HCT116 (cell line): ENCODE results near the gene NR1H3.

Experiments used
- CTCF ChIP-seq, 3 experiments: fragments of 200-600 bp in 1 of 3; sonication (generic) in 1 of 3; IDR thresholded peaks in 2 of 3; conservative IDR thresholded peaks in 1 of 3; 2 replicates each; pipeline ENCODE4 v1.5.1; 2012 to 2017; ENCODE audit warnings: low read depth in 2 of 3, low read length in 2 of 3, antibody characterized with exemption in 1 of 3, borderline replicate concordance in 1 of 3, control low read depth in 1 of 3, mild to moderate bottlenecking in 1 of 3, mixed read lengths in 1 of 3, mixed run types in 1 of 3, moderate library complexity in 1 of 3; ENCODE audit not compliant: insufficient read depth in 1 of 3
- EGR1 ChIP-seq: IDR thresholded peaks from 2 replicates; pipeline ENCODE4 v1.6.1; 2012; ENCODE audit warnings: low read depth
- EZH2 ChIP-seq: fragments of 200-600 bp; sonication (generic); IDR thresholded peaks from 2 replicates; pipeline ENCODE4 v1.6.1; 2017; ENCODE audit warnings: antibody characterized with exemption, mixed run types
- EZH2phosphoT487 ChIP-seq: fragments of 200-600 bp; IDR thresholded peaks from 2 replicates; pipeline ENCODE4 v1.6.1; 2018; ENCODE audit warnings: antibody characterized with exemption, borderline replicate concordance
- JUND ChIP-seq: IDR thresholded peaks from 2 replicates; pipeline ENCODE4 v1.6.1; 2012
- POLR2A ChIP-seq: IDR thresholded peaks from 2 replicates; pipeline ENCODE4 v1.7.0; 2011; ENCODE audit warnings: borderline replicate concordance; ENCODE audit not compliant: insufficient read depth, insufficient read length; ENCODE audit errors: extremely low read depth
- POLR2AphosphoS5 ChIP-seq: IDR thresholded peaks from 2 replicates; pipeline ENCODE4 v1.6.1; 2011; ENCODE audit warnings: mild to moderate bottlenecking, low read depth, low read length, moderate library complexity
- SIN3A ChIP-seq: IDR thresholded peaks from 2 replicates; pipeline ENCODE4 v1.6.1; 2012; ENCODE audit warnings: low read depth
- SRF ChIP-seq: IDR thresholded peaks from 2 replicates; pipeline ENCODE4 v1.6.1; 2012; ENCODE audit warnings: low read depth
- TCF7L2 ChIP-seq: IDR thresholded peaks from 2 replicates; pipeline ENCODE4 v1.7.0; 2011; ENCODE audit warnings: borderline replicate concordance, inconsistent platforms; ENCODE audit not compliant: insufficient read depth, insufficient read length; ENCODE audit errors: extremely low read depth
- YY1 ChIP-seq: IDR thresholded peaks from 2 replicates; pipeline ENCODE4 v1.6.1; 2011; ENCODE audit warnings: low read length, low read depth, moderate library complexity, mild to moderate bottlenecking; ENCODE audit not compliant: insufficient replicate concordance; ENCODE audit errors: extremely low read depth
- ZBTB33 ChIP-seq: IDR thresholded peaks from 2 replicates; pipeline ENCODE4 v1.6.1; 2011; ENCODE audit warnings: mild to moderate bottlenecking, low read length, moderate library complexity; ENCODE audit not compliant: insufficient replicate concordance; ENCODE audit errors: extremely low read depth

- TF ChIP-seq CTCF (IDR thresholded peaks at IDR 0.05 in 2 of 3, conservative IDR thresholded peaks at IDR 0.05 in 1 of 3; ENCODE audit: borderline replicate concordance in 1 of 3, insufficient read depth in 1 of 3, low read depth in 2 of 3, low read length in 2 of 3): no peak
- no peak for TF ChIP-seq SIN3A
- TF ChIP-seq EGR1: no peak
- TF ChIP-seq POLR2A: no peak
- TF ChIP-seq TCF7L2: no peak
- TF ChIP-seq SRF: no peak
- TF ChIP-seq POLR2AphosphoS5: no peak
- TF ChIP-seq EZH2: no peak
- no peak for TF ChIP-seq EZH2phosphoT487
- no peak for TF ChIP-seq YY1
- no peak for TF ChIP-seq ZBTB33
- TF ChIP-seq JUND: no peak
Observed at GRCh38 chr11:47256374-47256773, 1.4 kb upstream of the NR1H3 start.
